HG03064 (cell line): ENCODE data around the gene GLI2.

Experiments used
- ATAC-seq: cut with Tn5 transposase; IDR thresholded peaks from one replicate; pipeline ENCODE4 v1.9.1; 2021; ENCODE audit warnings: low read depth; ENCODE audit not compliant: unreplicated experiment

The GLI2 gene

DNA sequence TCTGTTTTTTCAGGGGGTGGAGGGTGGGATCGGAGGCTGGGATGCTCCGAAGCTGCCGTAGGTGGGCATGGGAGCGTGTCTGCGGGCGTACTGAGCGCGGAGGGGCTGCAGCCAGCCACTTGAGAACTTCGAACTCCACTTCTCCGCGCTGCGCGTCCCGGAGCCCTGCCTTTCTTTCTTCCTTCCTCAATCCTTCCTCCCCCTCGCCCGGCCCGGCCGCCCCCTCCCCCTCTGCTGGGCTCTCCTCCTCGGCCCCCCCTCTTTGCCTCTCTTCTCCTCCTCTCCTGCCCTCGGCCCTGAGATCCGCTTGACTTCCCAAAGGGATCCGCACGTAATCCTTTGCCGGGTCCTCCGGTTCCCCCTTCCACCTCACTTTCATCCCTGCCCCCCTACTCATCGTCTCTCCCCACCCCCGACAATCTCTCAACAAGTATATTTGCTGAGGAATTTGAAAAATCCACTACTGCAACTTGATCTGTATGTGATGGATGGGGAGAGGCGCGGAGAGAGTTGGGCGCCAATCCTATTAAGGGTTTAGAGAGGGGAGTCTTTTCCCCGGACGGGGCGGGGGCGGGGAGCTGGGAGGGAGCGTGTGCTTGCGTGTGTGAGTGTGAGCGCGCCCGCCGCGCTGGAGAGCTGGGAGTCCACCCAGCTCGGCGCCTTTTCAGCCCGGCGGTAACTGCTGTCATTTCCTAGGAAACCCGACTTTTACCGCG, 1.1 kb downstream of the GLI2 start:
- no peak for ATAC-seq

DNA sequence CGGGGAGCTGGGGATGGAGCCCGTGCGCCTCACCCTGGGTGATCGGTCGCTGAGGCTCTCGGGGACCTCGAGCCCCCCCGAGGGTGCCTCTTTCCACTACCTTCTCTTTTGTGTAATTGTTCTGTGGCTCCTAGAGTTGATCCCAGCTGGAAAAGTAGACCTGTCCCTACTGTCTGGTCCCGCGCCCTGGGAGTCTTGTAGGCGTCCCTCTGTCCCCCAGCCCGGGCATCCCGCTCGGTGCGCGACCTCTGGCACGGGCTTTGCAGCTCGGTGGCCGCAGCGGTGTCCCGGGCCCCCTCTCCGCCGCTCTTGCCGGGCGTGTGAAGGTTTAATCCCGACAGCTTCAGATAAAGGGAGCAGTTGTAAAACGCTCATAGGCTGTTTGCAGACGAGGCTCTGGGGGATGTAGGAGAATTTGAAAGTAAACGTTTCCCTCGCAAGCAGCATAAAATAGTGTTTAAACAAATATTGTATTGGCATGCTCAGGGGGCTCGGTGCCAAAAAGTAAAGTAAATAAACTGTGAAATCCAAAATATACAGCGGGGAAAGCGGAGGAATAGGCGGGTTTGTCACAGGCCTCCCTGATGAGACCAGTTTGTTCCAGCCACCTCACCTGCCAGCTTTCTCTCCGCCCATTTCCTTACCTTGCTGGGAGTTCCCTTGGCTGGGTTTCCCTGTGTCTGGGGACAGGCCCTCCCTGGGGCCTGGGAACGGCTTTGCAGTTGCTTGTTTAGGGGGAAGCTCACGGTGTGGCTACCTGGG, 1.9 kb downstream of the GLI2 start:
- no peak for ATAC-seq

DNA sequence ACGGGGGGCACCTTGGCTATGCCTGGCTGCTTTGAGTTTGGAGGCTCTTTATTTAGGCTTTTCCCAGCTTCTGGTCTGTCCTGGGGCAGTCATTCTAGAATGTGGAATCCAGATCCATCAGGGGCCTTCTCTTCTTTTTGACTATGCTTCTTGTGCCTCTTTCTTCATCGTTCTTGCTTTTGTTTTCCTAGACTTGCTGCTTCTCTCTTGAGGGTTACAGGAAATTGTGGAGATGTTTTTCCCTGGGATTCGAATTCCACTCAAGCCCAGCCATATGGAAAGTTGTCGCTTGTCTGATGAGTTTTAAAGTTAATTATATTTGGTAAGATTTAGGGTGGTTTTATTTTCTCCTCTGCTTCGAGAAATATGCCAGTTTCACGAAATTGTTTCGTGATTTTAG, 2.4 kb downstream of the GLI2 start:
- no peak for ATAC-seq

DNA sequence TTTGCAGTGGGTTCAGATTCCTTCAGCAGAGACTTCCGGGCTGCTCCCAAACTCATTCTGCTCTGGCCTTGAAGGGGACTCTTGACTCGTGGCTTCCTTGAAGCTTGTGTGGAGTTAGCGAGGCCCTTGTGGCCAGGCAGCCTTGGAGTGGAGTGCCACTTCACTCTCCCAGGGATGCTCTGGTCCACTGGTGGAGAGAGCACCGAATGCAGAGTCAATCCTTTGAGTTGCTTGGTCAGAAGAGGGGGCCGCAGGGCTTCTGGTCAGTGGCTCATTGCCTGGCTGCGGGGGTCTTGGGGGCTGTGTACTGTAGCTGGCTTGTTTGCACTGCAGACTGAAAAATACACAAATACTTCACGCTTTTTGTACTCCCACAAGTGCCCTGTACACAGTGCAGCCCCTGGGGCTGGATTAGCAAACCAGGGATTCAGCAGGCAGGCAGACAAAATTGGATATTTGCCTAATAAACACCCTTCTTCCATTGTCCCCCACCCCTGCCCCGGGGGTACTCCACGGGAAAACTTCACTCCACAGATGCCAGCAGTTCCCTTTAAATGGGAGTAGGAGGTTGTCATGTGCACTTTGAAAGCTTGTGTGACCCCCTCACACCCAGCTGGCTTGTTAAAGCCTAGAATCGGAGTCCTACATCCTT, 3.2 kb downstream of the GLI2 start:
- no peak for ATAC-seq

DNA sequence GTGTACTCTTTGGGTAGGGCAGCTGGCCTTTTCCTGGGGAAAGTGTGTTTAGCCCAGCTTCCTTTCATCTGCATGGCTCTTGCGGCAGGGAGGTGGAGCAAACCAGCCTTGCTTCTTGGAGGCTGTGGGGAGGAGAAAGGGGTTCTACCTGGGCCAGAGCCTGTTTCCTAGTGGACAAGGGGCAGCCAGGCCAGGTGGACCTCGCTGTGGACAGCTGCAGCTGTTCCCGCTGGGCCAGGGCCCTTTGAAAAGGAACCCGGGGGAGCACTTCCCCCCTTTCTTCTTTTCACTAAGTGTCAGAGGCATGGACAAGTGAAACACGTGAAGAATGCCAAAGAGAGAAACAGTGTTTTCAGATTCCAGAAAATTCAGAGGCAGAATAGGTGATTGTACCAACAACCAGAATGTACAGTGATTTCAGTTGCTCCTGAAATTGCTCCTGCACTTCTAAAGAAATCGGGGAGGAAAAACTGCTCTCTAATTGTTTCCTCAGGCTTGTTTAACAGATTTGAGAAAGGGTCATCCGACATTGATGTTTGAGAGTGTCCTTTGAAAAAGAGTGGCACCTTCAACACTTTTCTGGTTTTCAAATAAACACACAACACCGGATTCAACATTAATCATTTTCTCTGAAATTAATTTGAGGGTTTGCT, 3.9 kb downstream of the GLI2 start:
- ATAC-seq = no peak

DNA sequence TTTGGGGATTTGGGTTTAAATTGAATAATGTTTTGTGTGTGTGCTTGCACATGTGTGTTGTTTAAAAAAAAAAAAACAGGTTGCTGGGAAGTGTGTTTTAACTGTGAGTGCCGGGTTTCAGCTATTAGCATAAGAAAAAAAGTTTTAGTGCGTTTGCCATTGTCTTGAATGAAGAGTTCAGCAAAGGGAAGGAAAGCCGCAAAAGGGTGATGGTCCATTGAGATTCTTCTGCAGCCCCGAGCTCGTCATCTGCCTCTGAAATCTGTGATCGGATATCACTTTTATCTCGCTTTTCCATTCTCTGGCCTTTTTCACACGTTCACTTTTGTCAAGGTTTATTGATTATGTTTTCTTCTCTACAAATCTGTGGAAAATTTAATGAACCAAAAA, 4.7 kb downstream of the GLI2 start:
- no peak for ATAC-seq

DNA sequence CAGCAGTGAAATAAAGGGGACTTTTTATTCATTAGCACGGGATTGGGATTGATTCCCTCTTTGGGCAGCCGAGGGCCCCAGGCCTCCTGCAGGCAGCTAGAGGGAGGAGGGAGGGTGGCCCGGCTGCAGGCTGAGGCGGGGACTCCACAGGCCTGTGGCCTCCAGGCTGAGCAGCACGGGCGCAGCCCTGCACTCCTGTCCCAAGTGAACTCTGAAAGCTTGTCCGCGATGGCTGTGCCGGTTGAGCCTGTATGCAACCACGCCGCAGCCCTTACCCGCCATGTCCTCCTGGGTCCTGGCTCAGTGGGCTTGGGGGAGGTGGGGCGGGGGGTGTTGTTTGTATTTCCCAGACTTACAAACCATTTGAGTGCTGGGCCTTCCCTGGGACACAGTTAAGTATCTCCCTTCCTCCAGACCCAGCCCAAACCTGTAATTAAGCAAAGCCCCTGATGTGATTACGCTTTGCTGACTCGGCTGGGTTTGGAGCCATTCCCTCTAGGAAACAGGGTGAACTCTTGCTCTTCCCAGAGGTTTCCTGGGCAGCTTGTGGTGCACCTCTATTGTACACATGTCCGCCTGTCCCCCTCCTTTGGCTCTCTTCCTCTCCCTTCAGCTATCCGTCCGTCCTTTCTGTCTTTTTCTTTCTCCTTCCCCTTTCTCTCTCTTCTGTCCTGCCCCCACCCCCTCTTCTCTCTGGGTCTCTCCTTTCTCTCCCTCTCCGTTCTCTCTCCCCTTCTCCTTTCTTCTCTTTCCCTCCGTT, 5.3 kb downstream of the GLI2 start:
- no peak for ATAC-seq

DNA sequence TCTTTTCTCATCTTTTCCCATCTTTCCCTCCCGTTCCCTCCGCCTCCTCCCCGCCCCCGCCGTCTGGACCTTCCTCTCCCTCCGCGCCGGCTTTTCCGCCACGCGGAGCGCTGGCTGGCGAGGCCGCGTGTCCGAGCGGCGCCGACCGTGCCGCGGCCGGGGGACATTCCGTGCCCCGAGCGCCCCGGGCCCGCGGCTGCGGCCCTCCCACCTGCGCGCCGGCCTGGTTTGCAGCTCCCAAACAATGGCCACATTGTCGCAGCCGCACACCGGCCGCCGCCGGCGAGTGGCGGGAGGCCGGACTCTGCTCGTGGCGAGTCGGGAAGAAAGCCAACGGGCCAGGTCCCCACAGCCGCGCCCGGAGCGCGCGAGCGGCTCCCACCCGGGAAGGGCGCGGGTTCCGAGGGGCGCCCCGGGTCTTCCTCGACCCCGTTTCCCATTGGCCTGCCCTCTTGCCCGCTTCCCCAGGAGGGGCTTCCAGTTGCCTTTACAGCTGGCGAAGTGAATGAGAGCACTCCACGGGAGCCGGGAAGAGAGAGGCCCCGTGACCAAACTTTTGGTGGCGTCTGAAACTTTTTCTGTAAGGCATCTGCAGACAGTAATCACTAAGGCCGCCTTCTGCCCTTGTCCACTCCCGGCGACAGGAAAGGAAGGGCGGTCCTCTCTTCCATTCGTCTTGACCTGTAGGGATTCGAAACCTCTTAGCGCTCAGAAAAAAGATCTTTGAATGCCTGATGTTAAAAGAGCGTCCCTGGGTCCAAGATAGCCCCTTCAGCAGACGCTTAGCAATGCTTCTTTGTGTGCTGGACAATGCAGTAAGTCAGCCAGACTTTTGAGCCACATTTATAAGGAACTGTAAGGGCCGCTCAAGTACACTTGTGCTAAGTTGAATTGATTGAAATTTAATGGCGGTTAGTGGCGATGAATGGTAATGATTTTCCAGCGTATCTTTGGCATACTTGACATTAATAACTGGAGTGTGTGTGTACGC, 6.2 kb downstream of the GLI2 start:
- no peak for ATAC-seq

DNA sequence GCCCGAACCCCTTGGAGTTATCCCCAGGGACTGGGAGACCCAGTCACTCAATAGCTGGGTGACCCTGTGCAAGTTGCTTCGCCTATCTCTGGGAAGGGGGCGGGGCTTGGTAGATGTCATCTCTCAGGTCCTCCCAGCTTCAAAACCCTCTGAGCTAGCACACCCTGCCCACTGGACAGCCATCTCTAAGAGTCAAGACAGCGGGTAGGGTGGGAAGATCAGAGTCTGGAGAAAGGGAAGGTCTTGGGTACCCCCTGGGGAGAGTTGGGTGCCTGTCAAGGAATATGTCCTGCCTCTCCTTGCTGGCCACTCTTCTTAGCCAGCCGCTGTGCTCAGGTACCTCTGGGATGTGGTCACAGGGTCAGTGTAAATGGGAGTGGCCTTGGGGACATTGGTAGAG, 8.0 kb downstream of the GLI2 start:
- ATAC-seq = no peak

DNA sequence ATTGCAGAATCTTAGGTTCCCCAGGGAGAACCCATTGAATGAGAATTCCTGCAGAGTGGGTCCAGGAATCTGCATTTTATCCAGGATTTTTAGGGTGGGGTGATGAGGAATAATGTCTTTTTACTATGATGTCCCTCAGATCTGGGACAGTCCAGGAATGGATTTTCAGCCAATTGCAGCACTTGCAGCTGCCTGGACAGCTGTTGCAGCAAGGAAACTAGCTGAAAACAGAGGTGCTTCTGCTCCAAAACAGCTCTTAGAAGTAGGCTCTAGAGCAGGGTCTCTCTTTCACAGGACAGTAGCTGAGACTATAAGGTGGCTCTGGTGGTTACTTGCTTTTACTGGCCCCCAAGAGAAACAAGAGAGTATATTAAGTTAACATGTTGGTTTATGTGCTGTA, 9.1 kb downstream of the GLI2 start:
- no peak for ATAC-seq

DNA sequence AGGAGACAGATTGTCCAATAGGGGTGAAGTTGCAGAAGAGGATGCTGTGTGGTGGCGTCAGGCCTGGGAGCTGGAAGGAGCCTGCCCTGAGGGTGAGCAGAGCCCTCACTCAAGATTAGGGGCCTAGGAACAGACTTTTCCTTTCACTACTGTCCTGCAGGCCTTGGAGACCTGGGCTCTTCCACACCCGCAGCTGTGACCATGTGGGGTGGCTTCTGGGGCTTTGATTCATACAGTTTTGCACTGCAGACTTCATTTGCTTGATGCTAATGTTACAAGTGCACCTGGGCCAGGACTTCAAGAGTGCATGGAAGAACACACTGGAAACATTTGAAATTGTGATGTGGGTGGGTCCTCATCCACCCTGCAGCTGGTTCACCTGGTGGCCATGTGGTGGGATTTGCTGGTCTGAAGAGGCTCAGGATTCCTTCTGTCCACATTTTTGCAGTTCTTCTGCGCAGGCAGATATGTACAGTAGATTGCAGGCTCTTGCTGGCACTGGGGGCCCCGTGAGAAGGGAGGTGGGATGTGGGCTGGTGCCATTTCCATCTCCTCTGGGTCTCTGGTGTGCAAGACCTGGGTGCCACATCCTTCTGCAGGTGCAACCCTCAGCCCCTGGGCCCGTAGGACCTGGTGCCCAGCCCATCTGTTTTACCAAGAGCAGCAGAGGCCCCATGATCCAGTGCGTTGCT, 9.9 kb downstream of the GLI2 start:
- ATAC-seq = no peak

DNA sequence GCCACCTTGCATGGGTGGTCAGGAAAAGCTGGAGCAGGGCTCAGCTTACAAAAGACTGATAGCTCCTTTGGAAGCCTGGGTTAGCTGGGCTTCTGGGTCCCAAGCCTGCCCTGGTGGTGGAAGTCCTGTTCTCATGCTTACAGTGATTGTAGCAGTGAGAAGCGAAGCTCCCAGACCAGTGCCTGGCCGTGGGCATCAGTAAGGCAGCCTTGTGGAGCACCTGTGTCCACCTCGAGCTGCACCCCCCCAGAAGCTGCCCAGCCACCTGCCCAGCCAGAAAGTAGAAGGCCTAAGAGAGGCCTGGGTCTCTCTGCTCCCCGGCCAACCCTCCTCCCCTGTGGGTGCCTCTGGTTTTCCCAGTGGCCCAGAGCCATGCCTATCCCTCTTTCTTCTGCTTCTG, 10.5 kb downstream of the GLI2 start:
- no peak for ATAC-seq

DNA sequence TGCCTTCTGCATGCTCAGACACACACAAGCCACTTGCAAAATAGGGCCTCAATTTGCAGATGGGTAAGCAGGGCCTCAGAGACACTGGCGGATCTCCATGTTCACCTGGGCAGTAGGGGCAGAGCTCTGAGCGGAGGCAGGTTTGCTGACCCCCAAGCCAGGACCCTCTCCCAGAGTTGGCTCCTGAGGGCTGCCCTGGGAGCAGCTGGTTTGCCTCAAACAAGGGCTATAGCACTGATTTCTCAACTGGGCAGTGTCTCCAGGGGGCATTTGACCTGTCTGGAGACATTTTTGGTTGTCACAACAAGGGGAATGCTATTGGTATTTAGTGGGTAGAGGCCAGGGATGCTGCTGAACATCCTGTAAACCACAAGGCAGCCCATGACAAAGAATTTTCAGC, 11.6 kb downstream of the GLI2 start:
- ATAC-seq = no peak

DNA sequence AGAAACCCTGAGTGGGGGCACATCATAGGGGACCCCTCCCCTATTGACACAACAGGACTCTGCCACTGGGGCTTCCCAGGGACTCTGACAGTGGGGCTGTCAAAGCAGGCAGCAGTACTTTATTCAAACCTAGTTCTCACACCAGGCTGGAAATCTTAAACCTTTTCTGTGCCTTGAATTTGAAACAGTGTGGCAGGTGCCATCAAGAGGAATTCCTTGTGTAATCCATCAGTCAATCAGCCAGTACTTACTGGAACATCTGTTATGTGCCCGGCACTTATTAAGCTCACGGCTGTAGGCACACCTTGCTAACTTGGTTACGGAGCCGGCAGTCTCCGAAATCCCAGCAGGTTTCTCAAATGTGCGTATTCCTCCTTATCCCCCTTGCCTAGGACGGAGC, 12.0 kb downstream of the GLI2 start:
- ATAC-seq = no peak

DNA sequence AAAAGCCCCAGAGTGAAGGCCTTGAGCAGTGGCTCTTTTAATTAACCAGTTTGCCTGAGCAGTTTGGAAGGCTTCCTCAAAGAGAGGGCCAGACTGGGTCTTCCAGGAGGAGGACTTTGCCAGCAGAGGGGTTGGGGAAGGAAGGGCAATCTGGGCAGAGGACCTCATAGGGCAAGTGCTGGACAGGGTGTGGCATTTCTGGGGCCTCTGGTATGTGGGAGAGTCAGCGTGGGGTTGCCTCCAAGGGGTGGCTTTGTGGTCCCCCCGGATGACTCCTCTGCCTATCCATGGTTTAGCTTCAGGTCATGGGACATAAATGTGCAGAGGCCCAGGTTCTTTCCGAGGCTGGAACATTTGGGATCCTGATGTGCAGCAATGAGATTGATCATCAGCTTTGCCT, 12.6 kb downstream of the GLI2 start:
- ATAC-seq = no peak

DNA sequence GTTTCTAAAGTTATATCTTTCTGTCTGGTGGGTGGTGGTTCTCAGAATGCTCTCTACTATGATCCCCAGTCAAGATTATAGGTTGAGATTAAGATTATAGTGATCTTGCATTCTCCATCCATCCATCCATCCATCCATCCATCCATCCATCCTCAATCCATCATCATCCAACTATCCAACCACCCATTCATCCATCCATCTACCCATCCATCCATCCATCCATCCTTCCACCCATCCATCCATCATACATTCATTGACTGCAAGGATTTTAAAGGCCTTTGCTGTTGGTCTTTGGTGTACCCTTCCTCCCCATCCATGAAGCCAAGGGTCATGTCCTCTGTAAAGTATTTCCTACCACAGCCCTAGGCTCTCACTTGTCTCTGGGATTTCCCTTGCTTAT, 13.1 kb downstream of the GLI2 start:
- ATAC-seq = no peak

DNA sequence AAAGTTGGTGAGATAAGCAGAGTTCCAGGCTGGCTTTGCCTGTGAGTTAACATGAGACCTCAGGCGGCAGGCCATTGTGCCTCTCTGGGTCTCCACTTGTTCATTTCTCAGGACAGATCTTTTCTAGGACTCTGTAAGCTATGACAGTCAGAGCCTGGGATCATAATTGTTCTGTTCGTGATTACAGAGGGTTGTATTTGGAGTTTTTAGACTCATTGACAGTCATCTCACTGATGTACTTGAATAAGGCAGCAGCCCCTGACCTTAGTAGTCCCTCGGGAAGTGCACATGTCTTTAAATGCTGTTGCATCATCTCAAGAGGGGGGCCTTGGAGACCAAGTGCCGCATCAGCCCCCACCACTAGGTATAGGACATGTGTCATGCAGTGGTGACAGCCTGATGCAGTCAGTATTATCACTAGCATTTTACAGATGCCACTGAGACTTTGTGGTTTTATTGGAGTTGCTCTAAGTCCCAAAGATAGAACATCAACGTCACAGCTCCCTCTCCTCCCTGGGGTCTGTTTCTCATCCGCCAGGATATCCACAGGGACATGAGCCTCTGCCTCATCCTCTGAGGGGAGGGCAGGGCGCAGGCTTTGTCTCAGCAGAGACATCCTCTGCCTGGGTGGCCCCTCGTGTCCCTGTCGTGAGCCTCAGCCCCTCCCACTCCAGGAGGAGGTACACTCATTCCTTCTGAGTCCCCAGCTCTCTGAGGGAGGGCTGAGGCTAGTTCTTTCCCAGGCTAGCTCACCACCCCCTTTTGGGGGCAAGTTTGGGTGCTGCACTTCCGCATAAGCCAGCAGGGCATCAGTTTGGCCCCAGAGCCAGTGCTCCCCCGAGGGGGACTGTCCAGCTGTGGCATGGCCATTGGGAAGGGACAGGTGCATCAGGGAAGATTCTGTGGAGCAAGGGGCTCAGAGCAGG, 14.1 kb downstream of the GLI2 start:
- no peak for ATAC-seq
